ENCODE measurements around the gene DMD.

DNA sequence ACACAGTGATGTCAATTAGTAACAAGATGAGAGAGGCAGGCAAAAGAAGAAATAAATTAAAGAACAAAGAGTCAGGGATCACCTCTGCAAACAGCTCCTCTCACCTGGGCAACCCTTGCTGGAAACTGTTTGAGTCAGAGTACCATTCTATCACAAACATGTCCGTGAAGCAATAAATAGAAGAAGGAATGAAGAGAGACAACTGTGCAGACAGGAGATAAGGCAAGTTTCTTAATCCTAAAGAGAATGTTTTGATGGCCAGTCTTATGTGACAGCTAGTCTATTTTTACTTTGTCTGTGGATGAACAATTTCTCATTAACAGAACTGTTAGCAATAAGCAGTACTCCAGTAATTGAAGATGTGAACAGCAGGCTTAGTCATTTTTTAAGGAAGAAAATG, 422.4 kb downstream of the DMD start:
- TF ChIP-seq, protein P1, sequence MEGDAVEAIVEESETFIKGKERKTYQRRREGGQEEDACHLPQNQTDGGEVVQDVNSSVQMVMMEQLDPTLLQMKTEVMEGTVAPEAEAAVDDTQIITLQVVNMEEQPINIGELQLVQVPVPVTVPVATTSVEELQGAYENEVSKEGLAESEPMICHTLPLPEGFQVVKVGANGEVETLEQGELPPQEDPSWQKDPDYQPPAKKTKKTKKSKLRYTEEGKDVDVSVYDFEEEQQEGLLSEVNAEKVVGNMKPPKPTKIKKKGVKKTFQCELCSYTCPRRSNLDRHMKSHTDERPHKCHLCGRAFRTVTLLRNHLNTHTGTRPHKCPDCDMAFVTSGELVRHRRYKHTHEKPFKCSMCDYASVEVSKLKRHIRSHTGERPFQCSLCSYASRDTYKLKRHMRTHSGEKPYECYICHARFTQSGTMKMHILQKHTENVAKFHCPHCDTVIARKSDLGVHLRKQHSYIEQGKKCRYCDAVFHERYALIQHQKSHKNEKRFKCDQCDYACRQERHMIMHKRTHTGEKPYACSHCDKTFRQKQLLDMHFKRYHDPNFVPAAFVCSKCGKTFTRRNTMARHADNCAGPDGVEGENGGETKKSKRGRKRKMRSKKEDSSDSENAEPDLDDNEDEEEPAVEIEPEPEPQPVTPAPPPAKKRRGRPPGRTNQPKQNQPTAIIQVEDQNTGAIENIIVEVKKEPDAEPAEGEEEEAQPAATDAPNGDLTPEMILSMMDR (IDR thresholded peaks at IDR 0.05), result no peak
- TF ChIP-seq POLR2A (IDR thresholded peaks at IDR 0.05), result no peak
